ENCODE results near the gene ERLEC1.
"Not testable (repeated sequence)": the region's sequence is repeated elsewhere in the genome, so short reads cannot be mapped to it uniquely, and the experiment has no call there.

The ERLEC1 gene, protein sequence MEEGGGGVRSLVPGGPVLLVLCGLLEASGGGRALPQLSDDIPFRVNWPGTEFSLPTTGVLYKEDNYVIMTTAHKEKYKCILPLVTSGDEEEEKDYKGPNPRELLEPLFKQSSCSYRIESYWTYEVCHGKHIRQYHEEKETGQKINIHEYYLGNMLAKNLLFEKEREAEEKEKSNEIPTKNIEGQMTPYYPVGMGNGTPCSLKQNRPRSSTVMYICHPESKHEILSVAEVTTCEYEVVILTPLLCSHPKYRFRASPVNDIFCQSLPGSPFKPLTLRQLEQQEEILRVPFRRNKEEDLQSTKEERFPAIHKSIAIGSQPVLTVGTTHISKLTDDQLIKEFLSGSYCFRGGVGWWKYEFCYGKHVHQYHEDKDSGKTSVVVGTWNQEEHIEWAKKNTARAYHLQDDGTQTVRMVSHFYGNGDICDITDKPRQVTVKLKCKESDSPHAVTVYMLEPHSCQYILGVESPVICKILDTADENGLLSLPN

DNA sequence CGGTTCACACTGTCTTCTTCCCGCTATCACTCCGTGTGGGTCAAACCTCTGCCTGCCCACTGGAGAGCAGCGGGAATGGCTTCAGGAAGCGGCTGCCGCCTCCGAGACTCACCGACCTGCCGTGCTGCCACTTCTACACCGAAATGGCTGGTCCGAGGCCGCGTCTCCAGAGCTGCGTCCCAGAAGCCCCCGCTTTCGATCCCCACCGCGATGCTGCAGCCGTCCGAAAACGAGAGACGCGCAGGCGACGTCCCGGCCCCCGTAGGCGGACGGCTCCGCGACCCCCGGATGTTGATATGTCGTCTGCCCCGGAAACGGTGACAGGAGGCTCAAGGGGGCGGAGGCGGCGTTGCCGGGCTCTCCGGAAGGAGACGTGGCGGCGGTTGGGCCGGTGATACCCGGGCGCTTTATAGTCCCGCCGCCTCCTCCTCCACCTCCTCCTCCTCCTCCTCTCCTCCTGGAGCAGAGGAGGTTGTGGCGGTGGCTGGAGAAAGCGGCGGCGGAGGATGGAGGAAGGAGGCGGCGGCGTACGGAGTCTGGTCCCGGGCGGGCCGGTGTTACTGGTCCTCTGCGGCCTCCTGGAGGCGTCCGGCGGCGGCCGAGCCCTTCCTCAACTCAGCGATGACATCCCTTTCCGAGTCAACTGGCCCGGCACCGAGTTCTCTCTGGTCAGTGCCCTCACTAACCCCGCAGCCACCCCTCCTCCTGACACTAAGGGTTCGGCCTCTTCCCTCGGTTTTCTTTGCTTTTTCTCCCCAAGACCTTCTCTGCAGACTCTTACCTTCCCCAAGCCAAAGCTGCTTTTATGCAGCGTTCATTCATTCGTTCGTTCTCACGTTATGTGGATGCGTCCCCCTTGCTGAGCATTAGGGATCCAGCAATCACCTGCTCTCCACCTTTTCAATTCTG lies at the start of gene ERLEC1, which contains the start of gene ASB3:
ERLEC1 (plus strand) TSS at position 340 of the 909 bp plus-strand sequence; CDS start at position 507, 167 bp downstream.
ASB3 (minus strand) TSS at position 249 of the 909 bp plus-strand sequence. CDS start 21,381 bp downstream, outside the sequence.
- DNase-seq: peak; percentile 93

DNA sequence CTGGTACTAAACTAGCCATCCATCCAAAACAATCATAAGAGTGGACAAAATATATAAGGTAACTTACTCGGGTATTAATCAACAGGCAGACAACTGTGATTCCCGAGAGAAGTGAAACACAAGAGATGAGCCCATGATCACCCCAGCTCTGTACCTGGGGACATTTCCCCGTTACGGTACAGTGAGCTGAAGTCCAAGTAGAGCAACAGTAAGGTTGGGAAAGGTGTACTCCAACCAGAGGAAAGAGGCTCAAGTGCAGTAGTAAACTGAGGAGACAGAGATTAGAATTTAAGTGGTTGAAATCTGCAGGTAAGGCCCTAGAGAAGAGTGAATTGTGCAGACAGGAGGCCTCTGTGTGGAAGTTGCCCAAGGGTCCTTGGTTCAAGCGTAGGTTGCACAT lies 49.8 kb upstream of the ERLEC1 start:
- DNase-seq: no peak

DNA sequence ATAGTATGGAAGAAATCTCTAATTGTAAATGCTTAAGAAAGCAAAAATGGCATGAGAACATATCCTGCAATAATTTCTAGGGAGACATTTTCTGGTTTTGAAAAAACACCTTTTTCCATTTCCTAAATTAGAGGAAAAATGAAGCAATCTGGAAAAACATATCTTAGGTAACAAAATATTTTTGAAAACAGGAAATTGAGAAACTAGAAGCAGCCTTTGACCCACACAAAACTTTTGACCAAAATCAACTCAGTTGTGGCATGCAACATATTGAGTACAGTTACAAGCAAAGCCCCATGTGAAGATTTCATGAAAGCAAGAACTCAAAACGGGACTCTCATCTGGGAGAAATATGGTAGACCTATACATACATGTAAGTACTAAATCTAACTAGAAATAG lies 47.8 kb upstream of the ERLEC1 start:
- no peak for DNase-seq

DNA sequence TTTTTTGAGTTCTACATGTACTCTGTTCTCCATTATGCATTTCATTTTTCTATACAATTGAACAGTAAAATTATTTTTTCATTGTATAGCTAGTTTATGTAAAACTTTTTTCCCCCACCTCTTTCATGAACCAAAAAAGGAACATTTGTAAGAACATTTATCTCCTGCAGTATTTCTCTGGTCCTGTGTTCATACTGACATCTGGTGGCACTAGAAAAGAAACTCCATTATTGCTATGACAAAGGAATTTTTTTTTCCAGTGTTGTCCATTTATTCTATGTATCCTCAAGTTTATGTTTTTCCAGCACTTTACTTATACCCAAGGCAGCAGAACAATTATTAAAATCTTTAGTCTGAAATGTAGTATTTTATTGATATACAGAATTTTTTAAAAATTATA lies 46.7 kb upstream of the ERLEC1 start:
- peak; percentile 56 for DNase-seq

DNA sequence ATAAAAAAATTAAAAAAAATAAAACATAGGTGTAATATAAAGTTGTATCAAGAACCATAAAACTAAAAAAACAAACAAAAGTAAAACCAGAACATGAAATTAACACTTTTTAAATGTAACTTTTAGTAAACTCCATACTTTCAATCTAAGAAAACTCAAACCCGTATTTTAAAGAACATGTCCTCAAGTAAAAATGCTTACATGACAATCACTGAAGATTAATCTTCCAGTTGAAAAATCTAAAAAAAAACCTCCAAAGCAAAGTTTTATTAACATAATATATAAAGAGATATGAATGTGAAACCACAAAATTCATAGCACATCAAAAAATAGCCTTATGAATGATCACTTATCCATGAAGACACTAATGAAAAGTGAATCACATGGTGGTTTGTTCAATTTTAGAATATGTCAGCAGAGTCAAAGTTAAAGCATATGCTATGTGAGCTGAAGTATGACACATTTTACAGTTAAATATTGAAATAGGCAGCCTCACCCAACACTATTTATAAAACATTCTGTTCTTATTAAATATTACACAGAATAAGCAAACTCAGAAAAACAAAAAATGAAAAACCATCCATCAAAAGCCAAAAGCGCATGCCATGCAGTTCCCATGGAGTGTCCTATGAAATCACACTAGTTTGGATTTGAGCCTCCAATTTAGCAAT lies 42.3 kb upstream of the ERLEC1 start:
- no peak for DNase-seq

DNA sequence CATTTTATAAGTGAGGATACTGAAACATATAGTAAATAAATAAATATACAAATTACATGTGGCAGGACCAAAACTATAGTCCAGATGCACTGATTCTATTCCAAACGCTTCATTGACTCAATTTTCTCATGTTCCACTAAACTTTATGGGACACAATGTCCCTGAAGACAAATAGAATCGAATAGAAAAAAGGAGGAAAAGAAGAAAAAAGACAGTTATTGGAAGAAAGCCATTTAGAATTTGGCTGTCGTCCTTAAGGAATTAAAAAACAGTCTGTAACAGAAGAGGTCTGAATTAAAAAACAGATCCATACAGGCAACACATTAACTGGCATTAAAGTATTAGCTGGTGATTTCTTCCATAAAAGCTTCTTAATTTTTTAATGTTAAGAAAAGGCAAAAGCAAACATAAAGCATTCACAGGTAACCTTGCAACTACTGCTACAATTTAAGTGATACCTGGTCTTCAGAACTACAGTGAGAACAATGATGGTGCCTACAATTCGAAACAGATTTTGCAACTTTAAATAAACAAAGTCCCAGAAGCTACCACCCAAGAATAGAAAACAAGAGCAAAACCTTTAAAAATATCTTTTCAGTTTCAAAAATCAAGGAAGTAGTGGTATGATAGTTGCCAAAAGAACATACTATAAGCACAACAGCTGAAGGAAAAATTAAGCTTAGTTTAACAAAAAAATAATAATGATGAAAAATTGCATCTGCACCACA lies 36.6 kb upstream of the ERLEC1 start:
- DNase-seq: no peak

DNA sequence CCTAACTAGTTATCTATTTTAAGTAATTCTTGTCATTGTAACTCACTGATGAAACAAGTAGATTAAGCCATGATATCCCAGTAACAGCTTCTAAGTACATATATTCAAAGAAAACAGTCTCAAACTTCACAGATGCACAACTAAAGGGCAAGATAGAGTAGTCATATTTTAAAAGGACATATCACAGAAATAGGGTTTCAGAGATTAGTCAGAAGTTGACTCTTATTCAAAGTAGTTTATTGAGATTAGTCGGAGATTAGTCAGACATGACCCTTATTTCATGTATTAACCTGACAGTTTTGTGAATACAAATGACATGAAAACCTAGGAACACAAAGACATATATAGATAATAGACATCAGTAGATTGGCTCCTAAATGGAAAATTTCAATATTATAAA lies 35.1 kb upstream of the ERLEC1 start:
- DNase-seq: no peak

DNA sequence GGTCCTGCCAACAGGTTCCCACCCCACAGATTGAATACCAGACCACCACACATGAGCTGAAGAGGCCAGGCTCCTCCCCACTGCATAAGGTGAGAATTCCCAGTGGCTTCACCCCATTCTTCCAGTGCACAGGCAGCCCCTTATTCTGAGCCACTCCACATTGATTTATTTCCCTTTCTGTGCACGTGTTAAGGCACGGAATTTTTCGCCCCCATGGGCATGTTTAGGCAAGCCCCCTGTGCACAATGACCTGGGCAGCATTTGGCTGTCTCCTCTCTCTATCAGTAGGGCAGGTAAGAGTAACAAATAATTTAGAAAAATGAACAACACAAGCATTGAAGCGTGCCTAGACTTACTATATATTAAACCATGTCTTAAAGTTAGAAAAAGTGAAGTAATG lies 34.5 kb upstream of the ERLEC1 start:
- no peak for DNase-seq

DNA sequence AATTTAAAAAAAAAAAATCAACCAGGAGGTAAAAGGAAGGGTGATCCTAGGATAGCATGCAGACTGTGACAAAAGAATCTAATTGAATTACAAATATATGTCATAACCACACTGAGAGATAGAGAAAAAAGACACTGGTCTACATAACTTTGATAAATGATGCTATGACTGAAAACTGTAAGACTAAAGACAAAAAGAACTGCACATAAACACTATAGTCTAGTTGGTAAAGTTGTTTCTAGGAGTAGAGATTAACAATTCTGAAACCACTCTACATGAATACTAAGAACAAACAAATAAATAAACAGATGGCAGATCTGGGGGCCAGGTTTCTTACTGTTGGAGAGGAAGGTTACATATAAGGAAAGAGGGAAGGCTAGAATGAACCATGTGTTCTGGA lies 33.8 kb upstream of the ERLEC1 start:
- no peak for DNase-seq

DNA sequence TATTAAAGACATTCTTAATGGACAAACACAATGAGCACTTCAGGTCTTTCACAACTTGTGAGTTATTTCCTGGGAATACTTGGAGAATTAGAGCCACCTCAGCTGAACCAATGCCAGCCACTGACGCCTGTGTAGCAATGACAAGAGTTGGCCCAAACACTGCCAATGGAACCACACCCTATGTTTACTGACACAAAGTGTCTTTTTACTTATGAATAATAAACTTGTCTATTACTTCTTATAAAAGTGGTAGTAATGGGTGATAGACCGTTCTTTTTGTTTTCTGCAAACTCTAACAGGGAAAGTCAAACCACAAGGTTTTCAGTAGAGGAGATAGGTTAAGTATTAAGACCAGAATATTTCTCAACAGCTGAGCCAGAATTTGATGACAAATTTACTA lies 31.7 kb upstream of the ERLEC1 start:
- no peak for DNase-seq

DNA sequence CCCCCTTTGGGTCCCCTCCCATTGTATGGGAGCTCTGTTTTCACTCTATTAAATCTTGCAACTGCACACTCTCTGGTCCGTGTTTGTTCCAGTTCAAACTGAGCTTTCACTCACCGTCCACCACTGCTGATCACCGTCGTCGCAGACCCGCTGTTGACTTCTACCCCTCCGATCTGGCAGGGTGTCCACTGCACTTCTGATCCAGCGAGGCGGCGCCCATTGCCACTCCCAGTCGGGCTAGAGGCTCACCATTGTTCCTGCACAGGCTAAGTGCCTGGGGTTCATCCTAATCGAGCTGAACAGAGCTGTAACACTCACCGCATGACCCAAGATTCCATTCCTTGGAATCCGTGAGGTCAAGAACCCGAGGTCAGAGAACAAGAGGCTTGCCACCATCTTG lies 30.2 kb upstream of the ERLEC1 start:
- no peak for DNase-seq

DNA sequence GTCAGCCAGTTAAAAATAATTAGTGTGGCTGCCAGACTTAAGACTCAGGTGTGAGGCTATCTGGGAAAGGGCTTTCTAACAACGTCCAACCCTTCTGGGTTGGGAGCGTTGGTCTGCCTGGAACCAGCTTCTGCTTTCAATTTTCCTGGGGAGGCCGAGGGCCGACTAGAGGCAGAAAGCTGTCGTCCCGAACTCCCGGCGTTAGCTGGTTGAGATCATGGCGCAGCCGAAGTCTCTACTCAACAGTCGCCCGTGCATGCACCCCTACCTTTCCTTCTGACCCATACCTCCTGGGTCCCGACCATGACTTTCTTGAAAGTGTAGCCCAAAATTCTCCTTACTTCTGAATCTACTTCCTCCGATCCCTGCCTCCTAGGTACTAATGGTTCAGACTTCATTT lies 29.6 kb upstream of the ERLEC1 start:
- DNase-seq: not testable (repeated sequence)

DNA sequence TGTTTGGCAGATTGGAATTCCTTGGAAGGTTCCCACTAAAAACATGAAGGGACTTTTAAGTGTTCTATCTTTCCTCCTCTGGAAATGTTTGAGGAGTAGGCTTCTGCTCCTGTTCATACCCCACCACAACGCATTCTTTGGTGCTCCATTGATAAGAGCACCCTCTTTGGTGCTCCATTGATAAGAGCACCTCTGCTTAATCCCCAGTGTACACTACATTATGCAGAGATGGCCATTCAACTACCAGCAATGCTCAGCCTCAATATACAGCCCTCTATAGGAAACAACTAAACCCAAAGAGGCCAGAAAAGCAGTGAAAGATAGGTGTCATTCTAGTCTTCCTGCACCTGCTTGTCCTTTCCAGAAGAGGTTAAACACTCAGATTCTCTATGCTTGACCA lies 21.1 kb upstream of the ERLEC1 start:
- DNase-seq: no peak

DNA sequence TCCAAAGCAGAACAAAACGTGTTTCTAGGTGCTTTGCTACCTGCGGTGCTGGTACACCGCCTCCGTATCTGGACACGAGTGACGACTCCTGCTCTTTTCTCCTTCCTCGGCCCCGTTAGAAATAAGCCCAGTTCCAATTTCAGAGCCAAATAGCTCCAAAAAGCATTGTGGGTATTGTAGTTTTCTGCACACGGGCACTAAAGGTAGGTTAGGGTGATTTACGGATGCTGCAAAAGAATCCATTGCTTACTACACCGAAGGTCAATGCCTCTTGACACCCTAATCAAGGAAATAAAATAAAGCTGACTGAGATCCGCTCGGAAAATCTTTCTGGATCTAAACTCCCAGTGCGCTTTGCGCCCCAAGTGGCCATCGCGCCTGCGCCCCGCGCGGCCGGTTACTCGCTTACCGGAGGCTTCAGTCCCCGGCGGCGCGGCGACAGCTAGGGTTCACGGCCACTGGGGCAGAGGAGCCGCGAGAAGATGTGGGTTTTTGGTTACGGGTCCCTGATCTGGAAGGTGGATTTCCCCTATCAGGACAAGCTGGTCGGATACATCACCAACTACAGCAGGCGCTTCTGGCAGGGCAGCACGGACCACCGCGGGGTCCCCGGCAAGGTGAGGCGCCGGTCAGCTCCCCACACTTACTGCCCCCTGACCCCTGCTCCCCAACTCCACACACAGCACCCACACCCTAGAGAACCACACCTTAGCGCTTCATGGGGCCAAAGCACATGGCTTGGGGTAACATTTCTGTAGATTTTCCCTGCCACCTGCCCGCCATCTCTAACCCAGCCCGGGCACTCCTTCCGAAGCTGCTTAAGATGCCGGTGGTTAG lies 19.2 kb upstream of the ERLEC1 start, which contains the start of gene CHAC2:
CHAC2 (plus strand) TSS at position 400 of the 837 bp plus-strand sequence; CDS start at position 483, 83 bp downstream.
- DNase-seq: peak; percentile 91

DNA sequence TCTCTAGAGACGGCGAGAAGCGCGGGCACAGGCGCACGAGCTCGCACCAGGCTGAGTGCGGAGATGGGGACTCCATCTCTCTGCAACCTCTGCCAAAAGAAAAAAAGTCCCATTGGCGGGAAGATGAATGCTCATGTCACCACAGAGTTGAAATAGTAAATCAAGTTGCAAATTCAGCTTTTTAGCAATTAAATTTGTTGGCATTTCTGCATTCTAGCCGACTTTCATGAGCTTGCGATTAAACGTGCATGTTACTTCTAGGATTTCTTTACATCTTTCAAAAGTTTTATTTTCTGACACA lies 18.7 kb upstream of the ERLEC1 start:
- DNase-seq: peak; percentile 57

DNA sequence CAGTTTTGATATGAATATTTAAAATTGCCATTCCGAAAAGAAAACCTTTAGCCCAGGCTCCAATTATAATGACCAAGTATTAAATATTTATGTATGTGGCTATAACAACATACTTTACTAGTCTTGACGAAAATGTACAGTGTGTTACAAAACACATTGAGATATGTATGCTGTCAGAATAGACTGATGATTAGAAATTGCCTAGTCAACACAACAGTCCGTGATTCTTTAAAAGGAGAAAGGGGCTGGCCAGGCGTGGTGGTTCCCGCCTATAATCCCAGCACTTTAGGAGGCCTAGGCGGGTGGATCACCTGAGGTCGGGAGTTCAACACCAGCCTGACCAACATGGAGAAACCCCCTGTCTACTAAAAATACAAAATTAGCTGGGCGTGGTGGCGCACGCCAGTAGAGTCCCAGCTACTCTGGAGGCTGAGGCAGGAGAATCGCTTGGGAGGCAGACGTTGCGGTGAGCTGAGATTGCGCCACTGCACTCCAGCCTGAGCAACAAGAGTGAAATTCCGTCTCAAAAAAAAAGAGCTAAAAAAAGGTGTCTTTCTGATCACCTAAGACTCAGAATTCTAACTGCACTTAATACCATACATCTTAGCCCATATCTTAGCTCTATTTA lies 17.4 kb upstream of the ERLEC1 start:
- no peak for DNase-seq

DNA sequence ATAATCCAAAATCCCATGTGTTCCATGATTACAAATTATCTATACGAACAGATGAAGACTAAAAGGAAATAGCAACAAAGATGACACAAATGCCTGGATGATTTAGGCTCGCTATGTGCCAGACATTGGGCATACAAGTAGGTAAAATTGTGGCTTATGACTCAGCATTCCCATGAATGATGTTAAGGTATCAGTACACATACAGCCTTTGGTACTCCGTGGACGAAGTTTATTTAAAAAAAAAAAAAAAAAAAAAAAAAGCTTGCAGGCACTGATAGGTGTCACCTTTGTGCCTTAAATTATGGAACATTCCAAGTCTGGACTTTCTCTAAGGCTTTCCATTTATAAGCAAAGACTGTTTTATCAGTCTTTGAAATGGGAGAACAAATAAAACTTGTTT lies 16.6 kb upstream of the ERLEC1 start:
- peak; percentile 45 for DNase-seq

DNA sequence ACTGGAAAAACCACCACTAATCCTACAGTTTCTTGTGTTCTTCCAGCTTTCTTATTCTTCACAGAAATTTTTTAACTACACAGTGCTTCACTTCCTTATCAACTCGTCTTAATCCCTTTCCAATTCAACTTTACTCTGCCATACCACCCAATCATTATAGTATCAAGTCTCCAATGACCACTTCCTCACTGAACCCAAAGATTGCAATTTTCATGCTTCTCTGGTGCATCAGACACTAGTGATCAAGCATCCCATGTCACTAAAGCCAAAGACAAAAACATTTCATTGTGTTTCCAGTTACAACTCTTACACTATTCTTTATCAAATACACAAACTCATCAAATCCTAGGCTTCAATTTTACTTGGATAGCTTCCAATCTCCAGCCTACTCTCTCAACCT lies 9.7 kb upstream of the ERLEC1 start:
- peak; percentile 66 for DNase-seq

DNA sequence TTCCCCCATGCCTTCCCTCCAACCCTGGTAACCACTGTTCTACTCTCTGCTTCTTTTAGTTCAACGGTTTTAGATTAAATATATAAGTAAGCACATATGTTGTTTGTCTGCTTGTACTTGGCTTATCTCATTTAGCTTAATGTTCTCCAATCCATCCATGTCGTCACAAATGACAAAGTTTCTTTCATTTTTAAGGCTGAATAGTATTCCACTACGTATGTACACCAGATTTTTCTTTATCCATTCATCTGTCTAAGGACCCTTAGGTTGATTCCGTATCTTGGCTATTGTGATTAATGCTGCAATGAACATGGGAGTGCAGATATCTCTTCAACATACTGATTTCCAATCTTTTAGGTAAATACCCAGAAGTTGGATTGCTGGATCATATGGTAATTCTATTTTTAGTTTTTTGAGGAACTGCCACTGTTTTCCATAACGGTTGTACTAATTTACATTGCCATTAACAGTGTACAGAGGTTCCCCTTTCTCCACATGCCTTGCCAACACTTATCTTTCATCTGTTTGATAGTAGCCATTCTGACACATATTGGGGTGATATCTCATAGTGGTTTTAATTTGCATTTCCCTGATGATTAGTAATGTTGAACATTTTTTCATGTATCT lies 8.2 kb upstream of the ERLEC1 start:
- DNase-seq: peak; percentile 59

DNA sequence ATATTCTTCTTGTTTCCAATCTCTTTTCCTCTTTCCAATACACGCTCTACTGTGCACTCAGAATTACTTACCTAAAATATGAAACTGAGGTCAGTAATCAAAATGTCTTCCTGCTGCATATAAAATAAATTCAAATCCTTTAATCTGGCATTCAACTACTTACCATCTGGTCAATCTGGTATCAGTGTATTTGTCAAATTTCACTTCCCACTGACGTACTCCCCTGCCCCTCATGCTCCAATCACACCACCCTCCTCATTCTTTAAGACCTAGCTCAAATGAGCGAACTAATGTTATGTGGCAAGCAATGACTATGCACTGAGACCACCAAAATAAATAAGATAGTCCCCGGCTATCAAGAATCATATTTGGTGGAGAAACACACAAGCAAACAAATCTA lies 6.8 kb upstream of the ERLEC1 start:
- no peak for DNase-seq

DNA sequence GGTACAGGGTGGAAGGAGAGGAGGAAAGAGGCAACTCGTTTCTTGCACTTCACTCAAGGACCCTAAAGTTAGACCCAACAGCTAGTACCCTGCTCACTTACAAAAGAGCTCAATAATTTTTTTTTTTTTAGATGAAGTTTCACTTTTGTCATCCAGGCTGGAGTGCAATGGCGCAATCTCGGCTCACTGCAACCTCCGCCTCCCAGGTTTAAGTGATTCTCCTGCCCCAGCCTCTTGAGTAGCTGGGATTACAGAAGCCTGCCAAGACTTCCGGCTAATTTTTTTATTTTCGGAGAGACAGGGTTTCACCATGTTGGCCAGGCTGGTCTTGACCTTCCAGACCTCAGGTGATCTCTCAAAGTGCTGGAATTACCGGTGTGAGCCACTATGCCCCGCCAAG lies 4.2 kb upstream of the ERLEC1 start:
- DNase-seq: no peak
